ENCODE results near the gene IQCE. TPM values are rescaled to one million over a fixed set of nuclear protein-coding genes. Genes with fewer than 3 reads are reported as not detected.

IQCE gene
- total and polyA plus RNA-seq, 2 experiments from 2014 or later = 11.8 to 13.3 TPM

DNA sequence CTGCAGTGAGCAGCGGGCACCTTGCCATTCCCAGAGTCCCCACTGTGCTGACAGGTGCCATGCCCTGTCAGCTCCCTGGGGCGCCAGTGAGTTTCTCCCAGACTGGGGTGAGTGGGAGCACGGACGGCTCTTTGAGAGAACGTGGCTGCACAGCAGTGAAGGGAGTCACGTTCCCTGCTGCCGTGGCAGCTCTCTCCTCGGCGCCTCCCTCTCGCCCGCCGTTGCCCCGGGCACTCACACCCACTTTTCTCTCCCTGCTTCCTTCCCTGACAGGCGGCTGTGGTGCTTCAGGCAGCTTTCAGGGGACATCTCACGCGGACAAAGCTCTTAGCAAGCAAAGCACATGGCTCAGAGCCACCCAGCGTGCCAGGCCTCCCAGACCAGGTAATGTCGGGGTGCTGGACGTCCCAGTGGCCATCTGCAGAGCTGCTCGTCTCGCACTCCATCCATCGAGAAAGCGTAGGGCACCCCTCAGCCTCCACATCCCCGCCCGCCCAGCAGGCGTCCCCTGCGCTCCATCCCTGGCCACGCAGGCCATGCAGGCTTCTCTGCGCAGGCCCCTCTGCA lies 45.9 kb downstream of the IQCE start:
- 93% methylated on average over 24 of the region's 29 CpGs for WGBS (ENCODE audit: low lambda C conversion rate, missing lambda C conversion rate)
- Histone ChIP-seq H3K4me2 (no peak overlapping the region), H3K4me3 (no peak overlapping the region), H4K20me1 (ENCODE audit: insufficient read depth, poor library complexity, severe bottlenecking) (no peaks in the 10 kb centered on the region), H3K27ac (no peak overlapping the region), H3K36me3 (replicated peaks; ENCODE audit: insufficient read depth, low read depth) (no peaks in the 10 kb centered on the region), H3K79me2 (no peaks in the 10 kb centered on the region), H3K9me2 (replicated peaks; ENCODE audit: insufficient read depth) (no peaks in the 10 kb centered on the region), H2AFZ (no peak overlapping the region), H3K27me3 (no peaks in the 10 kb centered on the region), H3K4me1 (ENCODE audit: insufficient read depth) (peaks cover 5% of the 10 kb centered on the region), H3K9me3 (ENCODE audit: low read depth) (no peaks in the 10 kb centered on the region)
- no peak for DNase-seq (ENCODE audit: low spot score)
- TF ChIP-seq EZH2phosphoT487 (IDR thresholded peaks at IDR 0.05; ENCODE audit: low read depth, severe bottlenecking, unreplicated experiment) (no peak), EZH2 (IDR thresholded peaks at IDR 0.05; ENCODE audit: borderline replicate concordance) (no peak)
- TF ChIP-seq, protein P1, sequence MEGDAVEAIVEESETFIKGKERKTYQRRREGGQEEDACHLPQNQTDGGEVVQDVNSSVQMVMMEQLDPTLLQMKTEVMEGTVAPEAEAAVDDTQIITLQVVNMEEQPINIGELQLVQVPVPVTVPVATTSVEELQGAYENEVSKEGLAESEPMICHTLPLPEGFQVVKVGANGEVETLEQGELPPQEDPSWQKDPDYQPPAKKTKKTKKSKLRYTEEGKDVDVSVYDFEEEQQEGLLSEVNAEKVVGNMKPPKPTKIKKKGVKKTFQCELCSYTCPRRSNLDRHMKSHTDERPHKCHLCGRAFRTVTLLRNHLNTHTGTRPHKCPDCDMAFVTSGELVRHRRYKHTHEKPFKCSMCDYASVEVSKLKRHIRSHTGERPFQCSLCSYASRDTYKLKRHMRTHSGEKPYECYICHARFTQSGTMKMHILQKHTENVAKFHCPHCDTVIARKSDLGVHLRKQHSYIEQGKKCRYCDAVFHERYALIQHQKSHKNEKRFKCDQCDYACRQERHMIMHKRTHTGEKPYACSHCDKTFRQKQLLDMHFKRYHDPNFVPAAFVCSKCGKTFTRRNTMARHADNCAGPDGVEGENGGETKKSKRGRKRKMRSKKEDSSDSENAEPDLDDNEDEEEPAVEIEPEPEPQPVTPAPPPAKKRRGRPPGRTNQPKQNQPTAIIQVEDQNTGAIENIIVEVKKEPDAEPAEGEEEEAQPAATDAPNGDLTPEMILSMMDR (IDR thresholded peaks at IDR 0.05; ENCODE audit: poor library complexity) = no peak

DNA sequence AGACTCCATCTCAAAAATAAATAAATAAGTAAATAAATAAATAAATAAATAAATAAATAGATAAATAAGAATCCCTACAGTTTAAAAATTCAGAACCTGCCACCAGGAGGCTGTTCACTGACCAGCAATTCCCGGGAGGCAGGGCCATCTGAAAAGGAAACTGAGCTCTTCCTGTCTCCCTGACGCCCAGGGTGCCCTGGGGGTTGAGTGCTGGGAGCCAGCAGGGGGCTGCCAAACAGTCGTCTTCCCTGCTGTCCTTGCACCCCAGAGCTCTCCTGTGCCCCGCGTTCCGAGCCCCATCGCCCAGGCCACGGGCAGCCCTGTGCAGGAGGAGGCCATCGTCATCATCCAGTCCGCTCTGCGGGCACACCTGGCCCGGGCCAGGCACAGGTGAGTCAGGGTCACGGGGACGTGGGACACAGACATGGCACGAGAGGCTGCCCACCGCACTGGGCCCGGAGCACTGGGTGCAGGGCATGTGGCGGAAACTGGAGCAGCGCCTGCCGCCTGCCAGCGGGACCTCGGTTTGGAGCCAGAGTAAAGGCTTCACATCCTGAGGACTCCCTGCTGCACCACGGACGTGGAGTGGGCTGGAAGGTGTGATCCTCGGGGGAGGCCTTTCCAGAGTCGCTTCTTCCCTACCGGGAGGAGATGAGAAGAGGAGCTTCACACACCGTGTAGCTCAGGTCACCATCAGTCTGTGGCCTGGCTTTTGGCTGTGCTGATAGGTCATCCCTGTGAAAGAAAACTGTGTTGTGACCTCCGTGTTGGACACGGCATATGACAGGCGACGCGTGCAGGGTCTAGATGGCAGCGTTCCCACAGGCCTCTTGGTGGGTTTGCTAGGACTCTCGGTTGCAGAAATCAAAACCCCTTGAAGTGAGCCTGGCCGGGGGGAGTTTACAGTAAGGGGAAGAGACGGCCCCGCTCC lies 47.1 kb downstream of the IQCE start:
- H3K36me3 ChIP-seq (replicated peaks; ENCODE audit: insufficient read depth, low read depth) = no peaks in the 10 kb centered on the region
- no peaks in the 10 kb centered on the region for H4K20me1 ChIP-seq (ENCODE audit: insufficient read depth, poor library complexity, severe bottlenecking)
- H2AFZ ChIP-seq = no peak overlapping the region
- no peak overlapping the region for H3K4me2 ChIP-seq
- no peaks in the 10 kb centered on the region for H3K27me3 ChIP-seq
- 91% methylated on average over 38 of the region's 38 CpGs for WGBS (ENCODE audit: low lambda C conversion rate, missing lambda C conversion rate)
- DNase-seq (ENCODE audit: low spot score) = no peak
- H3K4me3 ChIP-seq = no peak overlapping the region
- H3K79me2 ChIP-seq = no peaks in the 10 kb centered on the region
- H3K4me1 ChIP-seq (ENCODE audit: insufficient read depth) = peaks cover 5% of the 10 kb centered on the region
- no peak overlapping the region for H3K27ac ChIP-seq
- TF ChIP-seq, protein P1 (IDR thresholded peaks at IDR 0.05; ENCODE audit: poor library complexity) = no peak
- no peak for TF ChIP-seq EZH2phosphoT487 (IDR thresholded peaks at IDR 0.05; ENCODE audit: low read depth, severe bottlenecking, unreplicated experiment)
- no peak for TF ChIP-seq EZH2 (IDR thresholded peaks at IDR 0.05; ENCODE audit: borderline replicate concordance)
- H3K9me3 ChIP-seq (ENCODE audit: low read depth) = no peaks in the 10 kb centered on the region
- no peaks in the 10 kb centered on the region for H3K9me2 ChIP-seq (replicated peaks; ENCODE audit: insufficient read depth)

DNA sequence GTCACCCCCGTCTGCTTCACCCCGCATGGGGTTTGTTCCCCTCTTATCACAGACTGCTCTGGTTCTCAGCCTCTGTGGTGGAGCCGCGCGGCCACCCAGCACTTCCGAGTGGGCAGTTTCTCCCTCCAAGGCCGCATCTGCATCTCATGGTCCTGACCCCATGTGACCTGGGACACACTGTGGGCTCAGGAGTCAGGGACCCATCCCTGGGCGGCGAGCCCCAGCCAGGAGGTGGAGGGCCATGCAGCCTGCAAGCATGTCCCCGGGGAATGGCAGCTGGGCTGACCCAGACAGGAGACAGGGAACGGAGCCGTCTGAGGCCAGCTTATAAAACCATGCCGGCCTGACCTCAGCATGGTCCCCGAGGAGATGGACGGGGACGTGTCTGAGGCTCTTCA lies 47.8 kb downstream of the IQCE start:
- TF ChIP-seq, protein P1 (IDR thresholded peaks at IDR 0.05; ENCODE audit: poor library complexity) = no peak
- TF ChIP-seq EZH2 (IDR thresholded peaks at IDR 0.05; ENCODE audit: borderline replicate concordance) (no peak), EZH2phosphoT487 (IDR thresholded peaks at IDR 0.05; ENCODE audit: low read depth, severe bottlenecking, unreplicated experiment) (no peak)
- no peak for DNase-seq (ENCODE audit: low spot score)
- Histone ChIP-seq H3K4me2 (no peak overlapping the region), H3K4me1 (ENCODE audit: insufficient read depth) (peaks cover 5% of the 10 kb centered on the region), H3K27me3 (no peaks in the 10 kb centered on the region), H3K27ac (no peak overlapping the region), H3K9me3 (ENCODE audit: low read depth) (no peaks in the 10 kb centered on the region), H4K20me1 (ENCODE audit: insufficient read depth, poor library complexity, severe bottlenecking) (no peaks in the 10 kb centered on the region), H3K4me3 (no peak overlapping the region), H3K79me2 (no peaks in the 10 kb centered on the region), H3K9me2 (replicated peaks; ENCODE audit: insufficient read depth) (no peaks in the 10 kb centered on the region), H3K36me3 (replicated peaks; ENCODE audit: insufficient read depth, low read depth) (no peaks in the 10 kb centered on the region), H2AFZ (no peak overlapping the region)
- 84% methylated on average over 16 of the region's 16 CpGs for WGBS (ENCODE audit: low lambda C conversion rate, missing lambda C conversion rate)
